HEK293T (cell line): ENCODE measurements around the gene CRYM.
"Not testable (repeated sequence)": the region's sequence is repeated elsewhere in the genome, so short reads cannot be mapped to it uniquely, and the experiment has no call there.

Source experiments
- CTCF ChIA-PET: fragments of 350-600 bp; formaldehyde crosslinking; extraction: SDS; loops from one replicate; lab custom pipeline; 2021; ENCODE audit warnings: antibody characterized with exemption, inconsistent platforms; lab: Yijun Ruan, JAX
- POLR2A ChIA-PET: fragments of 350-600 bp; formaldehyde crosslinking; extraction: SDS; loops from one replicate; lab custom pipeline; 2020; ENCODE audit warnings: antibody characterized with exemption, inconsistent platforms; lab: Yijun Ruan, JAX
- DNase-seq: peaks from one replicate; pipeline ENCODE4 v3.0.0; 2012; ENCODE audit warnings: mixed read lengths; ENCODE audit errors: extremely low spot score
- ARNT ChIP-seq: fragments of 450-650 bp; IDR thresholded peaks from 2 replicates; pipeline ENCODE4 v1.6.1; 2017; ENCODE audit warnings: mild to moderate bottlenecking
- BHLHE40 ChIP-seq: fragments of 450-650 bp; IDR thresholded peaks from 2 replicates; pipeline ENCODE4 v1.6.1; 2016; ENCODE audit warnings: mild to moderate bottlenecking, moderate library complexity, borderline replicate concordance
- CTBP1 ChIP-seq: fragments of 450-650 bp; IDR thresholded peaks from 2 replicates; pipeline ENCODE4 v1.6.1; 2016; ENCODE audit warnings: borderline replicate concordance
- ELF4 ChIP-seq: fragments of 450-650 bp; IDR thresholded peaks from 2 replicates; pipeline ENCODE4 v1.6.1; 2017; ENCODE audit warnings: antibody characterized with exemption
- FOXA1 ChIP-seq: fragments of 450-650 bp; IDR thresholded peaks from 2 replicates; pipeline ENCODE4 v1.6.1; 2016; ENCODE audit warnings: mild to moderate bottlenecking
- FOXK2 ChIP-seq: fragments of 450-650 bp; IDR thresholded peaks from 2 replicates; pipeline ENCODE4 v1.6.1; 2016; ENCODE audit warnings: mild to moderate bottlenecking
- FOXM1 ChIP-seq: fragments of 450-650 bp; IDR thresholded peaks from 2 replicates; pipeline ENCODE4 v1.6.1; 2017; ENCODE audit warnings: mild to moderate bottlenecking, borderline replicate concordance
- HDGF ChIP-seq: fragments of 450-650 bp; IDR thresholded peaks from 2 replicates; pipeline ENCODE4 v1.6.1; 2017; ENCODE audit warnings: antibody characterized with exemption, borderline replicate concordance
- L3MBTL2 ChIP-seq: fragments of 450-650 bp; conservative IDR thresholded peaks from 2 replicates; pipeline ENCODE4 v1.6.1; 2016; ENCODE audit warnings: mild to moderate bottlenecking
- LEF1 ChIP-seq: fragments of 450-650 bp; IDR thresholded peaks from 2 replicates; pipeline ENCODE4 v1.6.1; 2017; ENCODE audit warnings: mild to moderate bottlenecking, borderline replicate concordance
- NFRKB ChIP-seq: fragments of 450-650 bp; IDR thresholded peaks from 2 replicates; pipeline ENCODE4 v1.6.1; 2016; ENCODE audit warnings: mild to moderate bottlenecking, moderate library complexity
- SP1 ChIP-seq: fragments of 450-650 bp; IDR thresholded peaks from 2 replicates; pipeline ENCODE4 v1.6.1; 2017
- SUZ12 ChIP-seq: fragments of 450-650 bp; IDR thresholded peaks from 2 replicates; pipeline ENCODE4 v1.6.1; 2016; ENCODE audit warnings: mild to moderate bottlenecking
- TARDBP ChIP-seq: fragments of 450-650 bp; IDR thresholded peaks from 2 replicates; pipeline ENCODE4 v1.6.1; 2016
- ZNF384 ChIP-seq: fragments of 450-650 bp; IDR thresholded peaks from 2 replicates; pipeline ENCODE4 v1.6.1; 2016
- TF ChIP-seq, protein P1 (sequence below): fragments of 450-650 bp; IDR thresholded peaks from 2 replicates; pipeline ENCODE4 v1.6.1; 2016

The CRYM gene

DNA sequence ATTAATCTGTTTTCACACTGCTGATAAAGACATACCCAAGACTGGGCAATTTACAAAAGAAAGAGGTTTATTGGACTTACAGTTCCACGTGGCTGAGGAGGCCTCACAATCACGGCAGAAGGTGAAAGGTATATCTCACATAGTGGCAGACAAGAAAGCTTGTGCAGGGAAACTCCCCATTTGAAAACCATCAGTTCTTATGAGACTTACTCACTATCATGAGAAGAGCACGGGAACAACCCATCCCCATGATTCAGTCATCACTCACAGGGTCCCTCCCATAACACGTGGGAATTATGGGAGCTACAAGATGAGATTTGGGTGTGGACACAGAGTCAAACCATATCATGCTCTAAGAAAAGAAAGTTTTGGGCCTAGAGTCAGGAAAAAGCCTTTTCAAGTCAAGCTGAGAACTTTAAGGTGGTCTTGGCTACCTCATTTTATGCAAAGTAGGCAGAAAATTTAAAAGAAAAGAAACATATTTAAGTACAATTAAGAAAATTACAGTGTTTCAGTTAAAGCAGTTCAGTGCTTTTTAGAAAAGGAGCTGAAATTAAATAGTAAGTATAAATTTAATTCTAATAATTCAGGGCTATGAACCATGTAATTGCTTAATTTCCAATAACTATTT is 24.9 kb upstream of the CRYM start:
- CTCF ChIA-PET: no interaction called here
- TF ChIP-seq CTBP1: no peak
- TF ChIP-seq L3MBTL2: no peak
- TF ChIP-seq ARNT: no peak
- no peak for DNase-seq
- POLR2A ChIA-PET: interaction anchor here (1.5 kb wide), 1 partner anchor 114 kb away, joined by 4 read pairs; no protein-coding TSS in a partner anchor

DNA sequence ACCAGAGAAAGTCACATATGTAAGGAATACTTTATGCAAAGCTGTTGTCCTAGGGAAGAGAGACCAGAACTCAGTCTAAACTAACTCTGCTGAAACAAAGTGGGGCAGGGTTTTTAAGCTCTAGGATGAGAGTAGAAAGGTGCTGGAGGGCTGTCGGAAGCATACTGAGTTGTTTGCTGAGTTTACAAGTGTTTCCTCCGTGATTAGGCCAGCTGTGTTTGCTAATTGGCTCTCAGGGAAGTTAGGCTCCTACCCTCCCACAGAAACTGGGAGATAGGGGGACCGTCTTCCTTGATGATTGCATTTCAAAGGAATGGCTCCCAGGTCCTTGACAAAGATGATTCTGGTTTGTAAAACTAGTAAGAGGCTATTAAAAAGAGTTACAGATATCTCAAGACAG is 24.4 kb upstream of the CRYM start:
- TF ChIP-seq HDGF (no peak), CTBP1 (no peak), ELF4 (no peak), ZNF384 (no peak), FOXK2 (no peak), SUZ12 (no peak), ARNT (no peak), SP1 (no peak), LEF1 (no peak), NFRKB (no peak), TARDBP (no peak), FOXM1 (no peak), BHLHE40 (no peak)
- TF ChIP-seq, protein P1, sequence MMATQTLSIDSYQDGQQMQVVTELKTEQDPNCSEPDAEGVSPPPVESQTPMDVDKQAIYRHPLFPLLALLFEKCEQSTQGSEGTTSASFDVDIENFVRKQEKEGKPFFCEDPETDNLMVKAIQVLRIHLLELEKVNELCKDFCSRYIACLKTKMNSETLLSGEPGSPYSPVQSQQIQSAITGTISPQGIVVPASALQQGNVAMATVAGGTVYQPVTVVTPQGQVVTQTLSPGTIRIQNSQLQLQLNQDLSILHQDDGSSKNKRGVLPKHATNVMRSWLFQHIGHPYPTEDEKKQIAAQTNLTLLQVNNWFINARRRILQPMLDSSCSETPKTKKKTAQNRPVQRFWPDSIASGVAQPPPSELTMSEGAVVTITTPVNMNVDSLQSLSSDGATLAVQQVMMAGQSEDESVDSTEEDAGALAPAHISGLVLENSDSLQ: no peak
- CTCF ChIA-PET: no interaction called here
- POLR2A ChIA-PET: interaction anchor here (1.5 kb wide), 1 partner anchor 114 kb away, joined by 4 read pairs; no protein-coding TSS in a partner anchor
- no peak for DNase-seq

DNA sequence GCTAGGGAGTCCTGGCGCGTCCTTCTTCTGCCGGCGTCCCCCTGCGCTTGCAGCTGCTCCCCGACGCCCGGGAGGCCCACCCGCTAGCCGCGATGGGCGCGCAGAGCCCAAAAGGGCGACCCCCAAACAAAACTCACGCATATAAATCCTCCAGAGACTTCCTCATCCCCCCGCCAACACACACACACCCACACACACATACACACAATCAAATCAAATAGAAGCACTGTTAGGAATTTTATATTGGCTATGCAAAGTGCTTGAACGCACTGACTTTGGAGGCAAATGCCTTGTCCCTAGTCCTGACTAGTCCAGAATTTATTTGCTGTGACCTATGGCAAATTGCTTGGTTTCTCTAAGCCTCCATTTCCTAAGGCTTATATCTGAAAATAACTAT is 23.8 kb upstream of the CRYM start:
- no peak for DNase-seq
- TF ChIP-seq FOXK2 (no peak), FOXA1 (no peak), FOXM1 (no peak), ZNF384 (no peak), SUZ12 (no peak), HDGF (no peak), LEF1 (no peak), L3MBTL2 (no peak), CTBP1 (no peak), ARNT (no peak), BHLHE40 (no peak), ELF4 (no peak), NFRKB (no peak), TARDBP (no peak)
- ChIA-PET CTCF (interaction anchor here (2.0 kb wide), 1 partner anchor 144 kb away, joined by 10 read pairs; the partner anchor contains the start of gene LDAF1), POLR2A (interaction anchor here (0.7 to 2.4 kb wide), 6 partner anchors 16 to 144 kb away, joined by 3 to 17 read pairs (median 4); partner anchors contain the start of gene LDAF1)

DNA sequence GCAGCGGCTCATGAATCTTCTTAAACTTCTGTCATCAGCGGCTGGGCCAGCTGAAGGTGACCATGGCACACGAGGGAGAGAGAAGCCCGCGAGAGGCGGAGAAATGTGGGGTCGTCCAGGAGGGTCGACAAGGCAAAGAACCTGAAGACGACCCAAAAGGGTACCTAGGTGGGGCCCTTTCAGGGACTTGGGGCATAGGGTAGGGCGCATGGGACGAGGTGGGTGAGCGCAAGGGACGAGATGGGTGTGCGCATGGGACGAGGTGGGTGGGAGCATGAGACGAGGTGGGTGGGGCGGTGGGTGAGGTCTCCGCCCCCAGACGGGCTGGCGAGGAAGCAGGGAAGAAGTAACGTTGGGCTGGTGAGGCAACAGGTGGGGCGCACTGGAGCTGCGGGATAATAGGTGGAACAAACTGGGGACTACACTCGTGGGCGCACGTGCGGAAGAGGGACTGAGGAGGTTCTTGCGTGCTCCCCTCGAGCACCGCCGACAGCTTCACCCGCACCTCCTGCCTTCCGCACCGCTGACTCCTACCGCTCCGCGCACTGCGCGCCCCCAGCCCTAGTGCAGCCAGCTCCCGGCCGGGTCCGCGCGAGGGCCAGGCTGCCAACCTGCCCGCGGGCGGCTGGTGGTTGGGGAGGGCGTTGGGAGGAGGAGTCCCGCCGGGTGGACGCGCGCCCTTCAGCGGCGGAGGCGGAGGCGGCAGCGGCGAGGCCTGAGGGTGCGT is 23.2 kb upstream of the CRYM start:
- TF ChIP-seq L3MBTL2 (peak; percentile 88), LEF1 (no peak)
- POLR2A ChIA-PET: interaction anchor here (0.7 to 2.4 kb wide), 11 partner anchors 15 to 1045 kb away, joined by 3 to 17 read pairs (median 4); partner anchors contain the start of genes ERI2, LDAF1 and REXO5
- DNase-seq: peak; percentile 76
- CTCF ChIA-PET: interaction anchor here (0.6 to 2.0 kb wide), 9 partner anchors 22 to 1908 kb away, joined by 3 to 10 read pairs (median 3); partner anchors contain the start of gene LDAF1

DNA sequence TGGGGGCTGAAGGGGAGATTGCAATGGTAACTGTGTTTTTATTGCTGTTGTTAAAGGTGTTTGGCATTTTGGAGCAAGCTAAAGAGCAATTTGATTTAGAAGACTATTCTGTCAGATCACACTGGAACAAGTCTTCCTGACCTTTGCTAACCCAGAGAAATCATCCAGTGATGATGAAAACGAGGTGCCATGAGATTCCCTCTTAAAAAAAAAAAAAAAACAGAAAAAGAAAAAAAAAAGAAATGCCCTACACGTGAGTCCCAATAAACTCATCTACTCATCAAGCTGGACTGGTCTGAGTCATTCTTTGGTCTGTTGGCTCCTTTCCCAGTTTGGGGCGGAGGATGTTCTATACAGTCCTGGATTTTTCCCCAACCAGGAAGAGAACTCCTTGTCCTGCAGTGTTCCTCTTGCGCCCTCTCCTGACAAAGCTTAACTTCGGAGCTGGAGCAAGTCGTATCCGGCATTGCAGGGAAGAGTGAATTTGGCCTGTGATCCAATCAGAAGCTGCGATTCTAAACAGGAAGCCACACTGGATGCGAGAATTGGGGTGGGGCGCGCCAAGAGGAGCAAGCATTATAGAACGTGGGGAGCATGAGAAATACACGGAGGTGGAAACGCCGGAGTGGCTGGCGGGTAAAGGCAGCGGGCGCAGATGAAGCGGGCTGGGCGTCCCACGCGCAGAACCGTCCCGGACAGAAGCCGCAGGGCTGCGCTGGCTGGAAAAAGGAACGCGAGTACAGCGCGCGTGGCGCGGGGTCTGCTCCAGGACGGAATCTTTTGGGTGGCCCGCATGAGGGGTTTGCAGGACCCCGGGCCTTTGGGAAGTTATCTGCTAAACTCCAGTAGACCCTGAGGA is 22.4 kb upstream of the CRYM start:
- ChIA-PET CTCF (interaction anchor here (0.6 to 2.0 kb wide), 11 partner anchors 21 to 1907 kb away, joined by 3 to 10 read pairs (median 3); partner anchors contain the start of gene LDAF1), POLR2A (interaction anchor here (0.9 to 2.4 kb wide), 9 partner anchors 18 to 1045 kb away, joined by 3 to 17 read pairs (median 4); partner anchors contain the start of genes ERI2, LDAF1 and REXO5)
- no peak for TF ChIP-seq NFRKB
- no peak for TF ChIP-seq FOXK2
- no peak for TF ChIP-seq LEF1
- no peak for TF ChIP-seq BHLHE40
- TF ChIP-seq SP1: no peak
- no peak for TF ChIP-seq SUZ12
- TF ChIP-seq HDGF: no peak
- TF ChIP-seq FOXM1: no peak
- TF ChIP-seq FOXA1: no peak
- TF ChIP-seq, protein P1: peak; percentile 6; the same call in 1 of the 2 replicates
- peak; percentile 78 for TF ChIP-seq ELF4
- peak; percentile 61; the same call in 1 of the 2 replicates for TF ChIP-seq CTBP1
- peak; percentile 97 for TF ChIP-seq ZNF384
- no peak for TF ChIP-seq ARNT
- no peak; the same call in 1 of the 2 replicates for TF ChIP-seq L3MBTL2
- no peak for TF ChIP-seq TARDBP
- peak; percentile 87 for DNase-seq

DNA sequence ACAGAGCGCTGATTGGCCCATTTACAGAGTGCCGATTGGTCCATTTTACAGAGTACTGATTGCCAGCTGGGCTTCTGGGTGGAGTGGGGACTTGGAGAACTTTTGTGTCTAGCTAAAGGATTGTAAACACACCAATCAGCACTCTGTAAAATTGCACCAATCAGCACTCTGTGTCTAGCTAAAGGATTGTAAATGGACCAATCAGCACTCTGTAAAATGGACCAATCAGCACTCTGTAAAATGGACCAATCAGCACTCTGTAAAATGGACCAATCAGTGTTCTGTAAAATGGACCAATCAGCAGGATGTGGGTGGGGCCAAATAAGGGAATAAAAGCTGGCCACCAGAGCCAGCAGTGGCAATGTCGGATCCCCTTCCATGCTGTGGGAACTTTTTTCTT is 11.7 kb upstream of the CRYM start:
- CTCF ChIA-PET, DNase-seq, POLR2A ChIA-PET: not testable (repeated sequence)
